HEK293T (cell line): ENCODE data around the gene PSMD3.

Experiments used
- CTCF ChIA-PET: fragments of 350-600 bp; formaldehyde crosslinking; extraction: SDS; loops from one replicate; lab custom pipeline; 2021; ENCODE audit warnings: antibody characterized with exemption, inconsistent platforms; lab: Yijun Ruan, JAX
- POLR2A ChIA-PET: fragments of 350-600 bp; formaldehyde crosslinking; extraction: SDS; loops from one replicate; lab custom pipeline; 2020; ENCODE audit warnings: antibody characterized with exemption, inconsistent platforms; lab: Yijun Ruan, JAX
- DNase-seq: peaks from one replicate; pipeline ENCODE4 v3.0.0; 2012; ENCODE audit warnings: mixed read lengths; ENCODE audit errors: extremely low spot score
- ARNT ChIP-seq: fragments of 450-650 bp; IDR thresholded peaks from 2 replicates; pipeline ENCODE4 v1.6.1; 2017; ENCODE audit warnings: mild to moderate bottlenecking
- BHLHE40 ChIP-seq: fragments of 450-650 bp; IDR thresholded peaks from 2 replicates; pipeline ENCODE4 v1.6.1; 2016; ENCODE audit warnings: mild to moderate bottlenecking, moderate library complexity, borderline replicate concordance
- CTBP1 ChIP-seq: fragments of 450-650 bp; IDR thresholded peaks from 2 replicates; pipeline ENCODE4 v1.6.1; 2016; ENCODE audit warnings: borderline replicate concordance
- ELF4 ChIP-seq: fragments of 450-650 bp; IDR thresholded peaks from 2 replicates; pipeline ENCODE4 v1.6.1; 2017; ENCODE audit warnings: antibody characterized with exemption
- FOXA1 ChIP-seq: fragments of 450-650 bp; IDR thresholded peaks from 2 replicates; pipeline ENCODE4 v1.6.1; 2016; ENCODE audit warnings: mild to moderate bottlenecking
- FOXK2 ChIP-seq: fragments of 450-650 bp; IDR thresholded peaks from 2 replicates; pipeline ENCODE4 v1.6.1; 2016; ENCODE audit warnings: mild to moderate bottlenecking
- FOXM1 ChIP-seq: fragments of 450-650 bp; IDR thresholded peaks from 2 replicates; pipeline ENCODE4 v1.6.1; 2017; ENCODE audit warnings: mild to moderate bottlenecking, borderline replicate concordance
- HDGF ChIP-seq: fragments of 450-650 bp; IDR thresholded peaks from 2 replicates; pipeline ENCODE4 v1.6.1; 2017; ENCODE audit warnings: antibody characterized with exemption, borderline replicate concordance
- L3MBTL2 ChIP-seq: fragments of 450-650 bp; conservative IDR thresholded peaks from 2 replicates; pipeline ENCODE4 v1.6.1; 2016; ENCODE audit warnings: mild to moderate bottlenecking
- LEF1 ChIP-seq: fragments of 450-650 bp; IDR thresholded peaks from 2 replicates; pipeline ENCODE4 v1.6.1; 2017; ENCODE audit warnings: mild to moderate bottlenecking, borderline replicate concordance
- NFRKB ChIP-seq: fragments of 450-650 bp; IDR thresholded peaks from 2 replicates; pipeline ENCODE4 v1.6.1; 2016; ENCODE audit warnings: mild to moderate bottlenecking, moderate library complexity
- PKNOX1 ChIP-seq: fragments of 450-650 bp; IDR thresholded peaks from 2 replicates; pipeline ENCODE4 v1.6.1; 2016
- SP1 ChIP-seq: fragments of 450-650 bp; IDR thresholded peaks from 2 replicates; pipeline ENCODE4 v1.6.1; 2017
- SUZ12 ChIP-seq: fragments of 450-650 bp; IDR thresholded peaks from 2 replicates; pipeline ENCODE4 v1.6.1; 2016; ENCODE audit warnings: mild to moderate bottlenecking
- TARDBP ChIP-seq: fragments of 450-650 bp; IDR thresholded peaks from 2 replicates; pipeline ENCODE4 v1.6.1; 2016
- ZNF384 ChIP-seq: fragments of 450-650 bp; IDR thresholded peaks from 2 replicates; pipeline ENCODE4 v1.6.1; 2016

The PSMD3 gene

GRCh38 chr17:40034426-40035161 lies 54.0 kb downstream of the PSMD3 start:
- ChIA-PET CTCF (interaction anchor here (0.7 to 1.9 kb wide), 20 partner anchors 7 to 1478 kb away, joined by 3 to 17 read pairs (median 5); partner anchors contain the start of genes CSF3 and MED24), POLR2A (interaction anchor here (1.3 to 2.0 kb wide), 2 partner anchors 52 to 79 kb away, joined by 6 to 8 read pairs; no protein-coding TSS in a partner anchor)
- TF ChIP-seq NFRKB: no peak
- no peak for TF ChIP-seq SUZ12
- TF ChIP-seq ELF4: no peak
- TF ChIP-seq LEF1: no peak
- TF ChIP-seq FOXK2: no peak
- TF ChIP-seq L3MBTL2: no peak
- TF ChIP-seq ARNT: no peak
- TF ChIP-seq PKNOX1: no peak
- no peak for TF ChIP-seq FOXM1
- TF ChIP-seq ZNF384: no peak
- TF ChIP-seq CTBP1: no peak
- no peak for DNase-seq

- CTCF ChIA-PET: interaction anchor here (0.6 to 1.9 kb wide), 21 partner anchors 8 to 272 kb away, joined by 3 to 17 read pairs (median 5); partner anchors contain the start of genes CSF3 and MED24
- peak; percentile 76 for DNase-seq
- no peak for TF ChIP-seq PKNOX1
- no peak for TF ChIP-seq ARNT
- TF ChIP-seq FOXK2: no peak
- TF ChIP-seq NFRKB: no peak
- POLR2A ChIA-PET: interaction anchor here (0.7 to 2.0 kb wide), 3 partner anchors 51 to 105 kb away, joined by 3 to 8 read pairs (median 6); partner anchors contain the start of gene CASC3
These were observed 54.6 kb downstream of the PSMD3 start for GRCh38 chr17:40035162-40035559.

- TF ChIP-seq HDGF (no peak), SP1 (no peak), ARNT (no peak), FOXM1 (no peak), SUZ12 (no peak), FOXA1 (no peak), FOXK2 (no peak), LEF1 (no peak)
- peak; percentile 28 for DNase-seq
These were observed 58.4 kb downstream of the PSMD3 start for GRCh38 chr17:40038882-40039513.

GRCh38 chr17:40041196-40041595 lies 60.6 kb downstream of the PSMD3 start:
- ChIA-PET POLR2A (interaction anchor here (0.7 to 1.6 kb wide), 2 partner anchors 13 to 247 kb away, joined by 3 to 8 read pairs; partner anchors contain the start of gene MED24), CTCF (no interaction called here)
- no peak for DNase-seq
- TF ChIP-seq ZNF384 (no peak), CTBP1 (no peak), L3MBTL2 (no peak), ELF4 (no peak), SP1 (no peak), TARDBP (no peak), FOXK2 (no peak), FOXA1 (no peak), NFRKB (no peak), PKNOX1 (no peak), ARNT (no peak), LEF1 (no peak), BHLHE40 (no peak), FOXM1 (no peak), HDGF (no peak), SUZ12 (no peak)

More at GRCh38 chr17:40038882-40039513, 58.4 kb downstream of the PSMD3 start:
- CTCF ChIA-PET: interaction anchor here (0.5 to 2.0 kb wide), 15 partner anchors 11 to 147 kb away, joined by 3 to 15 read pairs (median 4); partner anchors contain the start of gene NR1D1
- POLR2A ChIA-PET: interaction anchor here (1.0 to 3.0 kb wide), 3 partner anchors 15 to 74 kb away, joined by 3 to 19 read pairs (median 6); partner anchors contain the start of gene MED24
